Peyer's patch (tissue), 4 donors: ENCODE data around the gene MGLL.

ENCODE experiments used
- CTCF ChIP-seq, 6 experiments: fragments of 450-650 bp in 4 of 6; fragments of 200-600 bp in 2 of 6; sonication (generic) in 1 of 6; IDR thresholded peaks; one replicate each; pipeline ENCODE4 v1.5.1; 2017 to 2019; ENCODE audit warnings: antibody characterized with exemption in 6 of 6, mild to moderate bottlenecking in 3 of 6, moderate library complexity in 1 of 6
- POLR2A ChIP-seq, 2 donors: fragments of 450-650 bp; IDR thresholded peaks; one replicate each; pipeline ENCODE4 v1.5.1; 2017; ENCODE audit warnings: antibody characterized with exemption in 2 of 2, mild to moderate bottlenecking in 2 of 2, moderate library complexity in 2 of 2

- TF ChIP-seq CTCF (IDR thresholded peaks at IDR 0.05) (no peak), POLR2A (IDR thresholded peaks at IDR 0.05) (no peak)
These were observed 176.8 kb downstream of the MGLL start for GRCh38 chr3:127645371-127646015.
